ENCODE measurements around the gene ELP1.

DNA sequence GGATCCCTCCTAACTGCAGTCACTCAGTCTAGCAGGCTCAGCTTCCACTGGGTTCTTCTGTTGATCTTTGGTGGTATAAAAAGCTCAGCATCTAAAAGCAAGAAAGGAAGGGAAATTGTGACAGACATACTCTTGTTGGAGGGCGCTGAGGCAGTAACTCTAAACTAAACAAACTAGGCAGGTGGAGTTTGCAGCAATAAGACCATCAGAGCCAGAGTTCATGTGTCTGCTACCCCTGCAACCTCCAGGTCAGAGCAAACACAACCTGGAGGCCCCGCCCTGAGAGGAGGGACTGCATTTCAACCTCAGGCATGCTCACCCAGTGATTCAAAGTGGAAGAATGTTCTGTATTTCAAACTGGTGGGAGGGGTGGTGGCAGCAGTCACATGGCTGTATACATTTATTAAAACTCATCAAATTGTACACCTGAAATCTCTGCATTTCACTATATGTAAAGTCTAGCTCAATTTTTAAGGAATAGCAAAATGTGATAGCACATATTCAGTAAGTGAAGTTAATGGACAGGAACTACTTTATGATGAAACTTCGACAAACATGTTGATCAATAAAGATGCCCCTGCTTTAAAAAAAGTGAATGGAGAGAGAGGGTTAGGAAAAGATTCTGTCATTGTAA lies 64.7 kb downstream of the ELP1 start:
- no peak for TF ChIP-seq SUZ12 (IDR thresholded peaks at IDR 0.05; ENCODE audit: extremely low read depth, insufficient read depth, insufficient read length)
- no peak for TF ChIP-seq YY1 (IDR thresholded peaks at IDR 0.05; ENCODE audit: insufficient read depth, insufficient read length)
- TF ChIP-seq ZNF274 (IDR thresholded peaks at IDR 0.05; ENCODE audit: low read depth, low read length): no peak
